ENCODE measurements around the gene MGME1. TPM values are rescaled to one million over a fixed set of nuclear protein-coding genes. Genes with fewer than 3 reads are reported as not detected.

MGME1 gene
- total and polyA plus RNA-seq, 2 of the 13 experiments (the other 11 are each of a cell fraction or from before 2014, with no cell fraction given): 36.7 to 66.6 TPM

DNA sequence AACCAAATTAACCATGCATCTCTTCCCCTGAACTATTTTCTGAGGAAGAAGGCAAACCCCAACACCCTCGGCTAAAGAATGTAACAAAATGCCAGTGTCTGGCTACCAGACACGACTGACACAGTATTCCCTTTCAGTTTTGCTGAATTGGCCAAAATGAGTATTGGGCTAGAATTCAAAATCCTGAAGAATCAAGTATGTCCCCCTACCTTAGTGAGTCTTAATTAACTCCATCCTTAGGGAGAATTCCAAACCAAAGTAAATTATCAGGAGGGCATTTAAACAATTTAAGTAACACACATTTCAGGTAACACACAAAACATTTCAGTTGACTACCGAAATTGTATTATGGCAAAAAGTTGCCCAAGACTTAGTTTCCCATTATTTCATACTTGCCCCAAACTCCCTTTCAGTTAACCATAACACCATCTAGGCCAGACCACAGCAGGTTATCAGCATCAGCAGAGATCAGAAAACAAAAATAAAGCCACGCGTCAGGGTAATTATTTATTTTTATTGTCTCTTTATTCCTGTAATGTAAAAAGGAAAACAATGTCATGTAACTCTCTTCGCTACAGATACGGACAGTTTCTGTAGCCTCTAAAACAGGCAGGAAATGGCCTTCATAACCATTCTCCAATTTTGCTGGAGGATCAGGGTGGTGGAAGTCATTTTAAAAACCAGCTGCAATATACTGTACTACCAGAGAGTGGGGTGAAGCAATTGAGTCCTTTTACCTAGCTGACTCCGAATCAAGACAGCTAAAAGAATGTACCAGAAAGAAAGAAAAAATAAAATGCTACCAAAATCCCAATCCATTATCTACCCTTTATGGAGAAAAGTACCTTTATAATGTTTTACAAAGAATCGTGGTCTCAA, 2.1 kb upstream of the MGME1 start (continued):
- TF ChIP-seq KDM4B (CRISPR knock-in tag; IDR thresholded peaks at IDR 0.05): no peak
- no peak for TF ChIP-seq TAF1 (CRISPR knock-in tag; IDR thresholded peaks at IDR 0.05)
- TF ChIP-seq CEBPG (CRISPR knock-in tag; IDR thresholded peaks at IDR 0.05): peak; percentile 50; the same call in 1 of the 2 replicates
- no peak for TF ChIP-seq MYNN (CRISPR knock-in tag; IDR thresholded peaks at IDR 0.05; ENCODE audit: low read depth)
- TF ChIP-seq MAFF (IDR thresholded peaks at IDR 0.05; ENCODE audit: low read depth, low read length): peak; percentile 95
- TF ChIP-seq ZNF431 (CRISPR knock-in tag; IDR thresholded peaks at IDR 0.05; ENCODE audit: borderline replicate concordance, low read depth): no peak
- no peak for TF ChIP-seq ZNF569 (CRISPR knock-in tag; IDR thresholded peaks at IDR 0.05; ENCODE audit: borderline replicate concordance)
- TF ChIP-seq KDM5B (CRISPR knock-in tag; IDR thresholded peaks at IDR 0.05; ENCODE audit: borderline replicate concordance): no peak
- TF ChIP-seq SOX5 (CRISPR knock-in tag; IDR thresholded peaks at IDR 0.05; ENCODE audit: borderline replicate concordance): no peak
- TF ChIP-seq ZMAT3 (CRISPR knock-in tag; conservative IDR thresholded peaks at IDR 0.05): no peak
- TF ChIP-seq DR1 (CRISPR knock-in tag; IDR thresholded peaks at IDR 0.05): no peak
- TF ChIP-seq MLX (CRISPR knock-in tag; IDR thresholded peaks at IDR 0.05): no peak
- TF ChIP-seq, protein P1, sequence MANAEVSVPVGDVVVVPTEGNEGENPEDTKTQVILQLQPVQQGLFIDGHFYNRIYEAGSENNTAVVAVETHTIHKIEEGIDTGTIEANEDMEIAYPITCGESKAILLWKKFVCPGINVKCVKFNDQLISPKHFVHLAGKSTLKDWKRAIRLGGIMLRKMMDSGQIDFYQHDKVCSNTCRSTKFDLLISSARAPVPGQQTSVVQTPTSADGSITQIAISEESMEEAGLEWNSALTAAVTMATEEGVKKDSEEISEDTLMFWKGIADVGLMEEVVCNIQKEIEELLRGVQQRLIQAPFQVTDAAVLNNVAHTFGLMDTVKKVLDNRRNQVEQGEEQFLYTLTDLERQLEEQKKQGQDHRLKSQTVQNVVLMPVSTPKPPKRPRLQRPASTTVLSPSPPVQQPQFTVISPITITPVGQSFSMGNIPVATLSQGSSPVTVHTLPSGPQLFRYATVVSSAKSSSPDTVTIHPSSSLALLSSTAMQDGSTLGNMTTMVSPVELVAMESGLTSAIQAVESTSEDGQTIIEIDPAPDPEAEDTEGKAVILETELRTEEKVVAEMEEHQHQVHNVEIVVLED (CRISPR knock-in tag; IDR thresholded peaks at IDR 0.05; ENCODE audit: borderline replicate concordance): no peak
- TF ChIP-seq ZNF775 (CRISPR knock-in tag; IDR thresholded peaks at IDR 0.05; ENCODE audit: borderline replicate concordance): no peak
- no peak for TF ChIP-seq ATF3 (CRISPR knock-in tag; IDR thresholded peaks at IDR 0.05)
- TF ChIP-seq NFE2L2 (IDR thresholded peaks at IDR 0.05; ENCODE audit: low read length): no peak
- TF ChIP-seq FOXK1 (CRISPR knock-in tag; IDR thresholded peaks at IDR 0.05; ENCODE audit: borderline replicate concordance, low read depth): peak; percentile 13; the same call in 1 of the 2 replicates
- TF ChIP-seq, protein P2, sequence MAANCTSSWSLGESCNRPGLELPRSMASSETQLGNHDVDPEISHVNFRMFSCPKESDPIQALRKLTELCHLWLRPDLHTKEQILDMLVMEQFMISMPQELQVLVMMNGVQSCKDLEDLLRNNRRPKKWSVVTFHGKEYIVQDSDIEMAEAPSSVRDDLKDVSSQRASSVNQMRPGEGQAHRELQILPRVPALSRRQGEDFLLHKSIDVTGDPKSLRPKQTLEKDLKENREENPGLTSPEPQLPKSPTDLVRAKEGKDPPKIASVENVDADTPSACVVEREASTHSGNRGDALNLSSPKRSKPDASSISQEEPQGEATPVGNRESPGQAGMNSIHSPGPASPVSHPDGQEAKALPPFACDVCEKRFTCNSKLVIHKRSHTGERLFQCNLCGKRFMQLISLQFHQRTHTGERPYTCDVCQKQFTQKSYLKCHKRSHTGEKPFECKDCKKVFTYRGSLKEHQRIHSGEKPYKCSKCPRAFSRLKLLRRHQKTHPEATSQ (CRISPR knock-in tag; IDR thresholded peaks at IDR 0.05; ENCODE audit: borderline replicate concordance): 0 out of 2 replicates have a peak, but pooled peaks have one; percentile 55
- TF ChIP-seq HDAC2 (CRISPR knock-in tag; IDR thresholded peaks at IDR 0.05): no peak
- TF ChIP-seq ZNF556 (CRISPR knock-in tag; IDR thresholded peaks at IDR 0.05; ENCODE audit: borderline replicate concordance): no peak; the same call in 1 of the 2 replicates
- no peak for TF ChIP-seq FOXK2 (IDR thresholded peaks at IDR 0.05)
- no peak for TF ChIP-seq CBX2 (IDR thresholded peaks at IDR 0.05; ENCODE audit: low read depth, low read length)
- no peak for TF ChIP-seq CBX2 (CRISPR knock-in tag; IDR thresholded peaks at IDR 0.05; ENCODE audit: low read depth)
- TF ChIP-seq MEF2D (CRISPR knock-in tag; IDR thresholded peaks at IDR 0.05): no peak
- TF ChIP-seq U2AF2 (IDR thresholded peaks at IDR 0.05; ENCODE audit: low read depth, low read length): no peak
- TF ChIP-seq TEF (CRISPR knock-in tag; IDR thresholded peaks at IDR 0.05): no peak

All from HepG2 (cell line).